Activated gamma-delta T cell (primary cell): Measurements from ENCODE around the gene TRPC4.

ENCODE experiments used
- DNase-seq: peaks from one replicate; lab custom pipeline; 2025; lab: John Stamatoyannopoulos, UW

TRPC4 gene

GRCh38 chr13:37657134-37657533, 212.4 kb downstream of the TRPC4 start:
- no peak for DNase-seq

- DNase-seq: no peak
Measured at GRCh38 chr13:37656247-37656940, 213.2 kb downstream of the TRPC4 start.

GRCh38 chr13:37652596-37652995, 217.0 kb downstream of the TRPC4 start:
- no peak for DNase-seq

GRCh38 chr13:37651891-37652290, 217.7 kb downstream of the TRPC4 start:
- DNase-seq: no peak

GRCh38 chr13:37648609-37649008, 221.0 kb downstream of the TRPC4 start:
- no peak for DNase-seq

GRCh38 chr13:37647031-37647650, 222.4 kb downstream of the TRPC4 start:
- DNase-seq: no peak

- no peak for DNase-seq
Measured at GRCh38 chr13:37646531-37646930, 223.0 kb downstream of the TRPC4 start.

- no peak for DNase-seq
Measured at GRCh38 chr13:37645181-37645740, 224.3 kb downstream of the TRPC4 start.

GRCh38 chr13:37641391-37641790, 228.2 kb downstream of the TRPC4 start:
- no peak for DNase-seq

- no peak for DNase-seq
Measured at GRCh38 chr13:37640499-37640898, 229.1 kb downstream of the TRPC4 start.

- no peak for DNase-seq
Measured at GRCh38 chr13:37636701-37637100, 232.9 kb downstream of the TRPC4 start.

DNA sequence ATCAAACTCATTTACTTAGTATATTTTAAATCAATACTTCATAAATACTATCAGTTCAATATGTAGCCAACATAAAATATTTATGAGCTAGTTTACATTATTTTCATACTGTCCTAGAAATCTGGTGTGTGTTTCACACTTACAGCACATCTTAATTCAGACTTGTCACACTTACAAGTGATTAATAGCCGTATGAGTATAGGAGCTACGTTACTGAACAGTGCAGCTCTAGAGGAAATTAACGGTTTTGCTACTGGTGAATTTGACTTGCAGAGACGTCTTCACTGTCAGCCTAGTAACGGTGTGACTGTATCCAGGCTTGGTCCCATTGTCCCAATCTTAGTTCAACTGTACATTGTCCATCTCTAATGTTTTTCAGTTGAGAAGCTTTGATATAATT, 237.3 kb downstream of the TRPC4 start:
- DNase-seq: no peak

DNA sequence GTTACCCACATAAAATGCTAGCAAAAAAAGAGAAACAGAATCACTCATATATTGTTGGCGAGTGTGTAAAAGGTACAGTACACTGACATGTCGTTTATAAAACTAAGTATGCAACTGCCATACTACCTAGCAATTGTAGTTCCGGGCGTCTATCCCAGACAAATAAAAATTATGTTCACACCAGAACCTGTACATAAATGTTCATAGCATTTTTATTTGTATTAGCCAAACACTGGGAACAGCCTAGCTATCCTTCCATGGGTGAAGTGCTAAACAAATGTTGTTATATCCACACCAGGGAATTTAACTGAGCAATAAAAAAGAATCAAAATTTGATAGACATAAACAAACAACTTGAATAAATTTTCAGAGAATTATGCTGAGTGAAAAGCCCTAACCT, 242.1 kb downstream of the TRPC4 start:
- DNase-seq: no peak

DNA sequence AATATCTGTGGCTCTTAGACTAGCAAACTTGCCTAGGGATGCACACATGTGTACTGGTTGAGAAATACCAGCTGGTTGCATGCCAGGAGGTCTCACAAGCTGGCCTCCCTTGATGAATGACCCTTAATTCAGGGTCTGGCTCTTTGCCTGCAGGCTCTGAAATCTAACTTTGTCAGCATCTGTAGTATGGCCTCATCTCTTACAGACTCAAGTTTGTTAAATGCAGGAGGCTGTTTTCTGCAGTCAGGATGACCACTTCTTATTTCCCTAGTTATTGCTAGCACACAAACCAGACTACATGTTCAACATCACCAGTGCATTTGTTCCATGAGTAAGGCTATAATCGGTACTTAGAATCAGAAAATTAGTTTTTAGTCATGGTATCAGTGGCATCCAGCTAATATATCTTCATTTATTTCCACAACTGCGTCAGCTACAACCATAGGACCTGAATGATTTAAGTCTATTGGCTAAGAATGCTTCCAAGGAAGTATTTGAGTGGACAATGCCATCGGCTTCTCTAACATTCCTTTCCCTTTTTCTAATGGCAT, 247.7 kb downstream of the TRPC4 start:
- no peak for DNase-seq

- DNase-seq: no peak
Measured at GRCh38 chr13:37618554-37618953, 251.0 kb downstream of the TRPC4 start.

GRCh38 chr13:37617173-37617572, 252.4 kb downstream of the TRPC4 start:
- DNase-seq: no peak

DNA sequence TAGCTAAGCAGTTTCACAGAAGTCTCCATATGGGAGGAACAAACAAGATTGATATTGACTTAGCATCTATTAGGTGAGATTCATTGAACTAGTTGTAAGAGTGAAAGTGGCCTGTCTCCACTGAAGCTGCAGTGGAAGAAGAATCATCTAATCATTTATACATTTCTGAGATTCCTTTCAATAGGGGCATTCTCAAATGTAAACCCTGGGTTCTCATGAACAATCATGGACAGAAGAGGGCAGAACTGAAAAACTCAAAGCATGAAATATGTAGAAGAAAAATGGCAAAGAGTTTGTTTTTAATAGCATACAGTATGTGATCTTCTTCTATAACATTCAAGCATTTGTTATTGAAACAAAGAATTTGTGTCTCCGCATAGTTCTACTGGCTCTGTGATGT, 253.4 kb downstream of the TRPC4 start:
- no peak for DNase-seq

GRCh38 chr13:37615276-37615675, 254.3 kb downstream of the TRPC4 start:
- DNase-seq: no peak

GRCh38 chr13:37613638-37614037, 255.9 kb downstream of the TRPC4 start:
- DNase-seq: no peak

DNA sequence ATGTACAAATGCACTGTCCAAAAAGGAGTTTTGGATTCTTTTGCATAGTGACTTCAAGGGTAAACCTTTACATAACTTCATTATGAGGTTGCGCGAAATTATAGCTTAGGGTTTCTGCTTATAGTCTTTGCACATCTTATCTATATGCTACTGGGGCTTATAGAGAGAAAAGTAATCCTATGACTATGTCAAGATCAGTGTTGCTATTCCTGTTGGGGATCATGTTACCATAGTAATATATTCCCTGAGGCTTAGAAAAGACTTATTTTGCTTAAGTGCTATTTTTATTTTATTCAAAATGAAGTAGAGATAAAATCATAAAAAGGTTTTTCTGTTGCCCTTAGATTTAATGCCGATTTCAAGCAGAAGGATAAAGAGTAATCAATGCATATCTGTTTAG, 256.3 kb downstream of the TRPC4 start:
- DNase-seq: no peak

DNA sequence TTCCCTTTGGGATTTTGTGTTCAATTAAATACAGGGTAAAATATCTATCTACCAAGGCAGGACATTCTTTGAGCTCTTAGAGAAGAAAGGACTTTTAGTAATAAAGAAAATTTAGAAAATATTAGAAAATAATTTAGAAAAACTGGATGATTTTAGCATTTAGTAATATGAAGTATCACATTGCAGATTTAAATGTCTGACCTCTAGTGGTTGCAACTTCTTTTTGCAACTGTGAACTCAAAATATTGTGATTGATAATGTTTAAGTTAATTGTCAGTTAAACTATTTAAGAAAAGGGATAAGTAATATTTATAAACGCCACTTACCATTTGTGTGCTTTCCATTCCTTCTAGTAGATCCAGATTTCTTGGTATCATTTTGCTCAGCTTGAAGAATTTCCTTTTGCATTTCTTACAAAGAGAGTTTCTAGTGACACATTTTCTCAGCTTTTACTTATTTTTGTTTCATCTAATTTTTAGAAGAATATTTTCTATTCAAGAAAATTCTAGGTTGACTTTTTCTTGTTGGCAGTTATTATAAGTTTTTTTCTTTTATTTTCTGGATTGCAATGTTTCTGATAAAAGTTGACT, 260.7 kb downstream of the TRPC4 start:
- DNase-seq: no peak

DNA sequence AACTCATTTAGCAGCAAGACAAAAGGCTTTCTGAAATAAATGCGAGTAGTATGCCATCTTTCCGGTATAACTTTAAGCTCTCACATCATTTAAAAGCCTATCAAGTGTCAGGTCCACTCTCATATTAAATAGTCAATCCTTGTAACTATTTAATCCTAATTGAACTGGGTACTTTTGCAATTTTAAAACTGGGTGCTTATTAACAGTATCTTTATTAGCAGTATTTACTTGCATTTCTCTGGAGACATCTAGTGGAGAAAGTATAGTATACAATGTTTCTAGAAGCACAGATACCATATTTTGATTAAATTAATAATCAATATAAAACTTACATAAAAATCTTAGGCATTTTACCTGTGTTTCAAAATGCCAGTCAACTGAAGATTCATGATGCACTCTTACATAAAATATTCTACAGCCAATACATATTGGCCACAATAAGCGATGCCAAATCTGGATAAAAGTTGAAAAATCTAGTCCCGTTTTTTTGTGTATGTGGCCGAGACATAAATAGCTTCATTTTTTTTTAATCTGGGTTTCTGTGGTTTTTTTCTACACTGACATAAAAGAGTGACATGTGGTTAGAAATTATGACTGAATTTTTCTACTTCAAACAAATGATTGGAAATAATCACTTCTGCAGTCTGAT, 266.7 kb downstream of the TRPC4 start:
- no peak for DNase-seq
